ENCODE measurements around the gene ORAI1.
A peak's percentile ranks its signal among the peaks of the same experiment; 100 is the strongest.

The ORAI1 gene

GRCh38 chr12:121614872-121615467 is 11.4 kb upstream of the ORAI1 start:
- POLR2A ChIA-PET: no interaction called here
- CTCF ChIA-PET: interaction anchor here (0.9 to 1.2 kb wide), 6 partner anchors 9 to 215 kb away, joined by 3 to 4 read pairs (median 4); partner anchors contain the start of gene RNF34
- no peak for DNase-seq (ENCODE audit: extremely low spot score)
- TF ChIP-seq, protein P1, sequence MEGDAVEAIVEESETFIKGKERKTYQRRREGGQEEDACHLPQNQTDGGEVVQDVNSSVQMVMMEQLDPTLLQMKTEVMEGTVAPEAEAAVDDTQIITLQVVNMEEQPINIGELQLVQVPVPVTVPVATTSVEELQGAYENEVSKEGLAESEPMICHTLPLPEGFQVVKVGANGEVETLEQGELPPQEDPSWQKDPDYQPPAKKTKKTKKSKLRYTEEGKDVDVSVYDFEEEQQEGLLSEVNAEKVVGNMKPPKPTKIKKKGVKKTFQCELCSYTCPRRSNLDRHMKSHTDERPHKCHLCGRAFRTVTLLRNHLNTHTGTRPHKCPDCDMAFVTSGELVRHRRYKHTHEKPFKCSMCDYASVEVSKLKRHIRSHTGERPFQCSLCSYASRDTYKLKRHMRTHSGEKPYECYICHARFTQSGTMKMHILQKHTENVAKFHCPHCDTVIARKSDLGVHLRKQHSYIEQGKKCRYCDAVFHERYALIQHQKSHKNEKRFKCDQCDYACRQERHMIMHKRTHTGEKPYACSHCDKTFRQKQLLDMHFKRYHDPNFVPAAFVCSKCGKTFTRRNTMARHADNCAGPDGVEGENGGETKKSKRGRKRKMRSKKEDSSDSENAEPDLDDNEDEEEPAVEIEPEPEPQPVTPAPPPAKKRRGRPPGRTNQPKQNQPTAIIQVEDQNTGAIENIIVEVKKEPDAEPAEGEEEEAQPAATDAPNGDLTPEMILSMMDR (IDR thresholded peaks at IDR 0.05; ENCODE audit: control extremely low read depth, extremely low read depth, low read depth, missing control alignments): no peak

GRCh38 chr12:121618659-121619233 is 7.6 kb upstream of the ORAI1 start:
- CTCF ChIA-PET: interaction anchor here (0.7 to 3.4 kb wide), 2 partner anchors 20 to 50 kb away, joined by 3 to 13 read pairs; no protein-coding TSS in a partner anchor
- TF ChIP-seq, protein P1 (IDR thresholded peaks at IDR 0.05; ENCODE audit: control extremely low read depth, extremely low read depth, low read depth, missing control alignments): no peak
- POLR2A ChIA-PET: no interaction called here
- DNase-seq (ENCODE audit: extremely low spot score): no peak

- DNase-seq (ENCODE audit: extremely low spot score): no peak
- ChIA-PET CTCF (interaction anchor here (0.6 to 3.4 kb wide), 9 partner anchors 9 to 68 kb away, joined by 3 to 13 read pairs (median 5); no protein-coding TSS in a partner anchor), POLR2A (no interaction called here)
- TF ChIP-seq, protein P1 (IDR thresholded peaks at IDR 0.05; ENCODE audit: control extremely low read depth, extremely low read depth, low read depth, missing control alignments): no peak
Measured at GRCh38 chr12:121620333-121620891, 5.9 kb upstream of the ORAI1 start.

GRCh38 chr12:121626853-121627640 is 717 bp downstream of the ORAI1 start:
- CTCF ChIA-PET: interaction anchor here (0.7 to 7.2 kb wide), 36 partner anchors 10 to 184 kb away, joined by 3 to 55 read pairs (median 4); partner anchors contain the start of genes KDM2B, MORN3 and RHOF
- DNase-seq (ENCODE audit: extremely low spot score): peak; percentile 71
- POLR2A ChIA-PET: interaction anchor here (0.5 to 1.2 kb wide), 7 partner anchors 10 to 124 kb away, joined by 3 read pairs; no protein-coding TSS in a partner anchor
- TF ChIP-seq, protein P1 (IDR thresholded peaks at IDR 0.05; ENCODE audit: control extremely low read depth, extremely low read depth, low read depth, missing control alignments): no peak

DNA sequence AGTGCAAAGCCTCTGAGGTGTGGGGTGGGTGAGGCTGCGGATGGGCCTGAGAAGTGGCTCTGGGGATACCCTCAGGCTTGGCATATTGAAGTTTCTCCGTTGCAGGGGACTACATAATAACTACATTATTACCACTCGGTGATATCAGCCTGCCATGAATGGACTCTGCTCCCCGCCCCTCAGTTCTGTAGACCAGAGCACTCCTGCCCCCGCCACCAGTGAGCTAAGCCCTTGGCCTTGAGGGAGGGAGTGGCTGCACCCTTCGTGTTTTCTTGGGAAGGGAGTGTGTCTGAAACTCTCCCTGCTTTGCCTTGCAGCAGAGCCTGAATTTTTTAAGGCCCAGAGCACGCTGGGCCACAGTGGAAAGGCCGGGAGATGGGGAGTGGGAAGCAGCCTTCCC is 1.7 kb downstream of the ORAI1 start:
- ChIA-PET POLR2A (interaction anchor here (1.1 to 1.2 kb wide), 2 partner anchors 10 to 75 kb away, joined by 3 read pairs; no protein-coding TSS in a partner anchor), CTCF (interaction anchor here (1.0 to 7.2 kb wide), 17 partner anchors 7 to 185 kb away, joined by 3 to 55 read pairs (median 4); partner anchors contain the start of genes MORN3 and RHOF)
- TF ChIP-seq, protein P1 (IDR thresholded peaks at IDR 0.05; ENCODE audit: control extremely low read depth, extremely low read depth, low read depth, missing control alignments): no peak
- no peak for DNase-seq (ENCODE audit: extremely low spot score)

- no peak for DNase-seq (ENCODE audit: extremely low spot score)
- ChIA-PET CTCF (interaction anchor here (1.2 to 7.2 kb wide), 8 partner anchors 8 to 185 kb away, joined by 3 to 55 read pairs (median 12); partner anchors contain the start of genes MORN3 and RHOF), POLR2A (no interaction called here)
- TF ChIP-seq, protein P1 (IDR thresholded peaks at IDR 0.05; ENCODE audit: control extremely low read depth, extremely low read depth, low read depth, missing control alignments): no peak
Measured at GRCh38 chr12:121628536-121628935, 2.2 kb downstream of the ORAI1 start.
